H7 (cell line): ENCODE results near the gene LMX1A. TPM values are rescaled to one million over a fixed set of nuclear protein-coding genes. Genes with fewer than 3 reads are reported as not detected.

Source experiments
- DNase-seq: peaks from one replicate; pipeline ENCODE4 v3.0.0; 2012
- H3K27me3 ChIP-seq: 2 replicates; pipeline ENCODE4 v1.6.0; 2011; ENCODE audit warnings: mild to moderate bottlenecking, low read length; ENCODE audit not compliant: control insufficient read depth, insufficient read depth
- H3K36me3 ChIP-seq: replicated peaks from 2 replicates; pipeline ENCODE4 v1.5.1; 2011; ENCODE audit warnings: low read length; ENCODE audit not compliant: control insufficient read depth, insufficient read depth
- H3K4me3 ChIP-seq: 2 replicates; pipeline ENCODE4 v1.5.1; 2011; ENCODE audit warnings: low read depth, mild to moderate bottlenecking, control low read depth, low read length, moderate library complexity; ENCODE audit not compliant: insufficient read depth
- total RNA-seq: library from RNA; depleted of rRNA; stranded (reverse); fragments of >200 nt; shearing (Covaris generic); gene quantifications from 2 replicates; pipeline ENCODE4 v1.2.3, GENCODE V29; 2014

Gene LMX1A
- total RNA-seq, 1 experiment from 2014 or later: 1.5 TPM

DNA sequence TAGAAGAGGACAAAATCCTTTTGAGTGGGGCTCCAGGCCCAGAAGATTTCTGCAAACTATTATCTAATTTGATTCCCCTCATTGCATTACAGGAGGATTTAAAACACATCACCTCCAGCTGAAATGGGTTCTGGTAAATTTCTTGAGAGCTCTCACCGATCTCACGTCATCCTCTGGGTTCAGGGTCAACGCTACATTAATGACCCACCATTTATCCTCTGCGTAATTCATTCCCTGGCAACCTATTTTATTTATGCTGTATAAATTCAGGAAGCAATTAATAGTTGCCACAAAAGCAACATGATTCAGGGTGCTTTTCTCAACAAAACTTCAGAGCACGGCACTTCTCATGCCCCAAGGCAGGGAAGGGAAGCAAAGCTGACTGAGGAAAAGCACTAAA lies 38.9 kb downstream of the LMX1A start:
- no peak overlapping the region for H3K4me3 ChIP-seq
- no peaks in the 10 kb centered on the region for H3K36me3 ChIP-seq
- DNase-seq: no peak
- no peaks in the 10 kb centered on the region for H3K27me3 ChIP-seq

- no peaks in the 10 kb centered on the region for H3K36me3 ChIP-seq
- no peaks in the 10 kb centered on the region for H3K27me3 ChIP-seq
- no peak overlapping the region for H3K4me3 ChIP-seq
- no peak for DNase-seq
Observed at GRCh38 chr1:165316153-165316772, 40.3 kb downstream of the LMX1A start.

DNA sequence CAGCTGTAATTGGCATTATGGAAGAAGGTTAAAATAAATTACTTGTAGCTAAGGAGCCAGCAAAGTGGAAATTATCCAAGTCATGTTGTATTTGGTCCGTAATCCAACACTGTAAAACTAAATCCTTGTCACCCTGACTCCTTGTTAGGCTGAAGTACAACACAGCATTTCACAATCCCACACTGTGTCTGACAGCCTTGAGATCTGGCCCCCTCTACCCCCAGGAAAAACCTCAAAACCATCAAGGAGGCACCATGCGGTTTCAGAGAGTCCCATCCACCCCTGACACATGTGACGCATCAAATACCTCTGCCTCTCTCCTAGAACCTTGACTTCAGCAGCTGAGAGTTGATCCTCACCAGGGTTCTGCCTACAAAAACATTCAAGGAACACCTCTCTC lies 41.0 kb downstream of the LMX1A start:
- Histone ChIP-seq H3K4me3 (no peak overlapping the region), H3K27me3 (no peaks in the 10 kb centered on the region), H3K36me3 (no peaks in the 10 kb centered on the region)
- DNase-seq: no peak

- no peak for DNase-seq
- no peaks in the 10 kb centered on the region for H3K36me3 ChIP-seq
- H3K4me3 ChIP-seq: no peak overlapping the region
- no peaks in the 10 kb centered on the region for H3K27me3 ChIP-seq
Observed at GRCh38 chr1:165313903-165314302, 42.6 kb downstream of the LMX1A start.

DNA sequence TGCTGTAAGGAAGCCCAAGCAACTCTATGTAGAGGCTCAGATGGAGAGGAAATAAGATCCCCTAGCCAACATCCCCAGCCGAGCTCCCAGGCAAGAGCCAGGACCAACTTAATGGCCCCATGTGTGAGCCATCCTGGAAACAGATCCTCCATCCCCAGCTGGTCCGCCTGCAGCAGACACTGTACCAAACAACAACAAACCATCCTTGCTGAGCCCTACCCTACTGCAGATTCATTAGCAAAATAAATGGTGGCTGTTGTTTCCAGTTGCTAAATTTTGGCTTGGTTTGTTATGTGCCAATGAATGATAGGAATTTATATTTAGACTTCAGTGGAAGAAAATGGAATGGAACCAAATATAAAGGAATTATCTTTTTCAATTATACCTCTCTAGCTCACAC lies 43.9 kb downstream of the LMX1A start:
- DNase-seq: no peak
- no peak overlapping the region for H3K4me3 ChIP-seq
- no peaks in the 10 kb centered on the region for H3K36me3 ChIP-seq
- H3K27me3 ChIP-seq: no peaks in the 10 kb centered on the region

DNA sequence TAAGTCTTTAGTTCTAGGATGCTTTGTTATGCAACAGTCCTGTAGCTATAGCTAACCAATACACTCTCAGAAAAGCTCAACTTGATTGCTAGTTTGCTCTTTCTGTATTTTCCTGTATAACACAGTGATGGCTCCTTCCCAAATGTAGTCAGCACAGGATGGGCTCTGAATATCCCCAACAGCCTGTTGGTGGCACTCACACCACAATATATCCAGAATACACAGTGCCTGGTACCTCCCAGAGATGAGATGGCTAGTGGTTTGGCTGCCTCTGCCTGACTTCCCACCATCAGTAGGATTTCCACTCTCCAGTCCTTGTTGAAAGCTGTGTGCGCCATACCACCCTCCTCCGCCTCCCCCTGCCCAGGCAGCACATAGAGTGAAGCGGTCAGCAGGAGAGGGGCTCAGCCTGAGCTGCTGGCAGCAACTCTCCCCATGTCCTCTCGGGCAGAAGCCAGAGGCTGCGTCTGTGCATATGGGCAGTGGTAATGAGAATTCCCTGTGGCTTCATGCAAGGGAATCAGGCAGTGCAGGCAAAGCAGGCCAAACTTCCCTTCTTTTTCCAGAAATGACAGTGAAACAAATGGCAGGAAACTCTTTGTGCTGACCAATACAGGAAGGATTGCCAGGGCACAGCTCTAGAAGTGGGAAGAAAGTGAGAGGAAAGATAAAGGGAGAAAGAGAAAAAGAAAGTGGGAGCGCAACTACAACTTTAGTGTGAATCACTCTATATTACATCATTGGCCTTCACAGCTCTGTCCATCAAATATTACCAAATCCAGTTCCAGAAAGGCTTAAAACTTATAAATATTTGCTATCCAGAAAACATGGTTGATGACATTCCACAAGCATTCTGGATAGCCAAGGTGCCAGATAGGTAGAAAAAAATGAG lies 49.7 kb downstream of the LMX1A start:
- Histone ChIP-seq H3K36me3 (no peaks in the 10 kb centered on the region), H3K4me3 (no peak overlapping the region), H3K27me3 (no peaks in the 10 kb centered on the region; the same call in 1 of the 2 replicates)
- DNase-seq: peak; percentile 39

DNA sequence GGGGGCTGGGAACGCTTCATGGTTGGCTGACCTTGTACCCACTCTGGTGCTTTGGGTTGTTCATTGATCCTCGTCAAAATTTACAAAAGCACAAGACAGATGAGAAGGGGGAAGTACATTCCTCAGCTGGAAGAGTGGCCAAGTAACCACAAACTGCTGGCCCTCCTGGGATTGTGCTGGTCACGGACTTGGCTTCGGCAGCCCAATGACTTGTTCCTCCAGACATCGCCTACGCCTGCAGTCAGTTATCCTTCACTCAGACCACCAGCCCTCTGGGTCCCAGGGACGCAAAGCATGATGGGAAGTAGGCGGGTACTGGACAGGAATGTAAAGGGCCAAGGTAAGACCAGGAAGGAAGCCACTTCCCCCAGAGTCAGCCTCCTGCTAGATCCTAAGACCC lies 53.1 kb downstream of the LMX1A start:
- no peaks in the 10 kb centered on the region for H3K36me3 ChIP-seq
- no peak overlapping the region for H3K4me3 ChIP-seq
- no peak for DNase-seq
- no peaks in the 10 kb centered on the region; the same call in 1 of the 2 replicates for H3K27me3 ChIP-seq

DNA sequence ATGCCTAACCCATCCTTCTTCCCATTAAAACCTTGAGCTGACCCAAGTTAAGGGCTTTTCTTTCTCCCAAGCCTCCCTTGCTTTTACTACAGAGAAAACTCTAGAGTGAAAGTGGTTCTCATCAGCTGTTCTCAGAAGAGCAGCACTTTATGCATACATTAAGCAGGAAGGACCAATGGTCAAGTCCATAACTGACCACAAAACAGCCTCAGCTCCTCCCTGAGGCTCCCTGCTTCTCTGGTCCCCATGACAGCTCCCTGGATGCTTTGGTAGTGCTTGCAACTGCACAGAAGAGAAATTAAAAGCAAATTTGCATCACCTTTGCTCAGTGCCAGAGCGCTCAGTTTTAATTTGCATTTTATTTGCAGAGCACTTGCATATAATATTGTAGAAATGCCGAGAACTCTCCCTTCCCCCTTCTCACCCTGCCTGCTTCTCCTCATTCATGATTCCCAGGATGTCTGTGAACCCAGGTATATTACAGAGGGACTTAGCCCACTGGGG lies 56.1 kb downstream of the LMX1A start:
- no peak for DNase-seq
- Histone ChIP-seq H3K4me3 (no peak overlapping the region), H3K36me3 (no peaks in the 10 kb centered on the region), H3K27me3 (no peaks in the 10 kb centered on the region; the same call in 1 of the 2 replicates)

- Histone ChIP-seq H3K27me3 (no peaks in the 10 kb centered on the region; the same call in 1 of the 2 replicates), H3K4me3 (no peak overlapping the region), H3K36me3 (no peaks in the 10 kb centered on the region)
- no peak for DNase-seq
Observed at GRCh38 chr1:165298203-165298820, 58.2 kb downstream of the LMX1A start.

DNA sequence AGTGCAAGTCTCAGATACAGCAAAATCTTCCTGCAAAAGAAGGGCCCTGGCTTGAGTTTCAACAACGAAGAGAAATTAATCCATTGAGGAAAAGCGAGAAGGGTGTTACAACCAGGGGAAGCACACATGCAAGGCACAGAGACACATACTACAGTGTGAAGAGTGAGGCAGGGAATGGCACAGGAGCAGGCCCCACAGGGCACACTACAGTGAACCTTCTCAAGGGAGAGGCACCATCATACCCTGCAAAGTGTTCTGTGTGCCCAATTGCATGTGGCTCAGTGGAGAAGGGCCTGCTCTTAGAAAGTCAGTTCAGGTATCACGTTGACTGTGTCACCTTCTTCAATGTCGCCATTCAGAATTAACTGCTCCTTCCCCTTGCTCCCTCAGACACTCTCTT lies 60.3 kb downstream of the LMX1A start:
- H3K36me3 ChIP-seq: no peaks in the 10 kb centered on the region
- no peaks in the 10 kb centered on the region; the same call in 1 of the 2 replicates for H3K27me3 ChIP-seq
- H3K4me3 ChIP-seq: no peak overlapping the region
- DNase-seq: no peak

DNA sequence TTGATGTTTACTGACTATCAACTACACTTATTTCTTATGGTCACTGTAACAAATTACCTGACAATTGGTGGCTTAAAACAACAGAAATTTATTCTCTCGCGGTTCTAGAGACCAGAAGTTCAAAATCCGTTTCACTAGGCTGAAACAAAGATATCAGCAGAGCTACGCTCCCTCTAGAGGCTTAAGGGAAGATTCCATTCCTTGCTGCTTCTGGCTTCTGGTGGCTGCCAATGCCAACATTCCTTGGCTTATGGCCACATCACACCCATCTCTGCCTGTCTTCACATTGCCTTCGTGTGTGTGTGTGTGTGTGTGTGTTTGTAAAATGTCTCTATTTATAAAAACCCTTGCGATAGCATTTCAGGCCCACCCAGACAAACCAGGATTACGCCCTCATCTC lies 66.4 kb downstream of the LMX1A start:
- Histone ChIP-seq H3K4me3 (no peak overlapping the region), H3K36me3 (no peaks in the 10 kb centered on the region), H3K27me3 (no peaks in the 10 kb centered on the region)
- DNase-seq: no peak

DNA sequence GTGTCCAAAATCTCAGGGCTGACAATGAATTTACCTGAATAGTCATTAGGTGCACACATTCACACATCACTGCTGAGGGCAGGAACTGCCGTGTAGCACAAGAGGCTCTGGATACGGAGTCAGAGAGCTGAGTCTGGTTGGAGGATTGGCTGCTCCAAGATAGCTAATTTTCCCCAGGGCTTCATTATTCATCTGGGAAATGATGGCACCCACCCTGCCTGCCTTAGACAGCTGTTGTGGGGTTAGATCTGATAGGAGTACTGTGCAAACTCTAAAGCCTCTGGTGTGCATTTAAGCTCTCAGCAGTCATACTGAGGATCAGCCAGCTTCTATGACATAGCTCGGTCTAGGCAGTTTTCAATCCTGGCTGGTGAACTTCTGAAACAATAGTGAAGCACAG lies 67.0 kb downstream of the LMX1A start:
- Histone ChIP-seq H3K27me3 (no peaks in the 10 kb centered on the region), H3K36me3 (no peaks in the 10 kb centered on the region), H3K4me3 (no peak overlapping the region)
- no peak for DNase-seq

DNA sequence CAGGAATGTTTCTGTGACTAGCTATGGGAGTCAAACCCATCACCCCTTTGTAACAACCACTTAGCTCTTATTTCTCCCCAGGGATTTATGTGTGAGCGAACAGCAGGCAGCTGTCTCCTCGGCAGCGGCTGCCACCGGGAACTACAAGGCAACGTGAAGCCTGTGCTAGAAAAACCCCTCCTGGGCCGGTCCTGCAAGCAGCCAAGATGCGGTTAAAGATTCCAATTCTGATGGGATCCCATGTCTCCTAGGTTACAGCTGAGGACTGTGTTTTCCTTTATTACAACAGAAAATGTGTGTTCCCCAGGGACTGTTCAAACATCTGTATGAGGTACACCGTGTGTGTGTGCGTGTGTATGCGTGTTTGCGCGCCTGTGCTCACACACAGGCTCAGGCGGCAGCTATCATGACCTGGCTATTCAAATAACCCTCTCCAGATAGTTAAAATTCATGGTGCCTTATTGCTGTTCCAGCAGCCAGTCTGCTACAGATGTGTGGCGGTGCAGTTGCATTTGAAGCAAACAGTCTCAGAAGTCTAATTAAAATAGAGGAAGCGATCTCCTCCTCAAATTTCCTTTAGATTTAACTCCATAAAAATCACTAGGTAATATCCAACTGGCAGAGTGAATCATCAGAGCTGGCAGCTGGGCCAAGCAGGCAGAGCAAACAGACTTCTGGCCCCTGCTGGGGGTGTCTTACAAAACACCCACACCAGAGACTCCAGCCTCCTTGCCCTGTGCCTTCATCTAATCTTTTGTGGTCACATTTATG lies 68.0 kb downstream of the LMX1A start:
- H3K4me3 ChIP-seq: no peak overlapping the region
- DNase-seq: no peak
- no peaks in the 10 kb centered on the region for H3K27me3 ChIP-seq
- H3K36me3 ChIP-seq: no peaks in the 10 kb centered on the region

DNA sequence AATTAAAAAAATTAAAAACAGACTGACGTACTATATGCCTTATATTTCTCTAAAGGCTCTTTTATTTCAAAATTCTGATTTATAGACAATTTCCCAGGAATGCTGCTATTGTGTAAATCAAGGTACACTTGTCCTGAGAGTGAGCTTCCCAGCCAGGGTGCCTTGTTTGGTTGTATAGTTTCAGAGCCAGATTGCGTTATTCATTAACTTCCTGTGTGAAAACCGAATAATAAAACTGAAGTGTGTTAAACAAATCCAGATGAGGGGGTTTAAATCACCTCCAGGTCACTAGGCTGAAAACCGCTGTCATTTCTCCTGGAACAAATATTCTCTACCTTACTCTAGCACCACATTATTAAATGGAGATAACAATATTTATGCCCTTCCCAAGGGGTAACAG lies 68.7 kb downstream of the LMX1A start:
- Histone ChIP-seq H3K36me3 (no peaks in the 10 kb centered on the region), H3K27me3 (no peaks in the 10 kb centered on the region), H3K4me3 (no peak overlapping the region)
- no peak for DNase-seq
